Endothelial cell of umbilical vein (primary cell): ENCODE results near the gene ERG. TPM values are rescaled to one million over a fixed set of nuclear protein-coding genes. Genes with fewer than 3 reads are reported as not detected.
A peak's percentile ranks its signal among the peaks of the same experiment; 100 is the strongest.

Experiments
- BruUV-seq: library from RNA; stranded (reverse); fragments of 400-500 nt; replicated peaks from 2 replicates; lab custom pipeline; 2021; lab: Mats Ljungman, UMichigan
- CTCF ChIA-PET: fragments of 300-600, 350-600 bp; sonication (Branson Sonifier 250); formaldehyde crosslinking; loops from one replicate; lab custom pipeline; 2021; ENCODE audit warnings: antibody characterized with exemption, inconsistent platforms; lab: Charles Lee
- POLR2A ChIA-PET: fragments of 300-600, 350-600 bp; sonication (Branson Sonifier 250); formaldehyde crosslinking; loops from one replicate; lab custom pipeline; 2021; ENCODE audit warnings: antibody characterized with exemption, inconsistent platforms; lab: Charles Lee
- DNase-seq: peaks from one replicate; pipeline ENCODE4 v3.0.0-alpha.2; 2011; ENCODE audit warnings: low read depth, low spot score
- FAIRE-seq: peaks from 2 replicates; lab custom pipeline; 2011; peaks lifted over from hg19 to GRCh38; lab: Jason Lieb, UNC
- H2AFZ ChIP-seq: 2 replicates; pipeline ENCODE4 v1.6.0; 2012; ENCODE audit warnings: low read depth, low read length, control low read depth, inconsistent platforms
- H3K27ac ChIP-seq: 2 replicates; pipeline ENCODE4 v1.5.1; 2011; ENCODE audit warnings: low read depth, mild to moderate bottlenecking, control low read depth, low read length, moderate library complexity; ENCODE audit not compliant: insufficient read depth
- H3K27me3 ChIP-seq, 2 experiments: 2 replicates each; pipeline versions ENCODE4 v1.6.0 to v1.6.1; 2011; ENCODE audit warnings: low read length in 2 of 2, mixed read lengths in 1 of 2; ENCODE audit not compliant: control insufficient read depth in 2 of 2, insufficient read depth in 2 of 2
- H3K36me3 ChIP-seq, 2 experiments: 2 replicates in 1 of 2; 3 replicates in 1 of 2; pipeline ENCODE4 v1.5.1; 2011; ENCODE audit warnings: low read length in 2 of 2, mild to moderate bottlenecking in 1 of 2, moderate library complexity in 1 of 2; ENCODE audit not compliant: control insufficient read depth in 2 of 2, insufficient read depth in 2 of 2; ENCODE audit errors: extremely low read depth in 1 of 2
- H3K4me1 ChIP-seq: 3 replicates; pipeline ENCODE4 v1.5.1; 2011; ENCODE audit warnings: mild to moderate bottlenecking, low read length; ENCODE audit not compliant: control insufficient read depth, insufficient read depth; ENCODE audit errors: extremely low read depth
- H3K4me2 ChIP-seq: 2 replicates; pipeline ENCODE4 v1.6.1; 2011; ENCODE audit warnings: low read length, control low read depth, mixed read lengths; ENCODE audit not compliant: insufficient read depth
- H3K4me3 ChIP-seq, 3 experiments: fragments of 200-600 bp in 1 of 3; sonication (generic), shearing (Covaris generic) in 1 of 3; replicated peaks in 1 of 3; 2 replicates each; pipeline ENCODE4 v1.5.1; 2011 to 2016; ENCODE audit warnings: control low read depth in 3 of 3, low read length in 3 of 3, mild to moderate bottlenecking in 2 of 3, inconsistent platforms in 1 of 3, low read depth in 1 of 3, moderate library complexity in 1 of 3; ENCODE audit not compliant: insufficient read depth in 1 of 3
- H3K79me2 ChIP-seq: 2 replicates; pipeline ENCODE4 v1.6.0; 2012; ENCODE audit warnings: low read length, inconsistent platforms; ENCODE audit not compliant: control insufficient read depth, insufficient read depth
- H3K9ac ChIP-seq: replicated peaks from 2 replicates; pipeline ENCODE3; 2011; ENCODE audit warnings: low read length, control low read depth; ENCODE audit not compliant: insufficient read depth; ENCODE audit errors: extremely low read depth
- H3K9me1 ChIP-seq: replicated peaks from 3 replicates; pipeline ENCODE4 v1.6.0; 2011; ENCODE audit warnings: mild to moderate bottlenecking, low read length; ENCODE audit not compliant: control insufficient read depth, insufficient read depth; ENCODE audit errors: extremely low read depth
- H3K9me3 ChIP-seq: replicated peaks from 2 replicates; pipeline ENCODE4 v1.5.1; 2012; ENCODE audit warnings: low read length, inconsistent platforms; ENCODE audit not compliant: control insufficient read depth, insufficient read depth
- H4K20me1 ChIP-seq: replicated peaks from 2 replicates; pipeline ENCODE3; 2011; ENCODE audit warnings: mild to moderate bottlenecking, low read length; ENCODE audit not compliant: control insufficient read depth, insufficient read depth; ENCODE audit errors: extremely low read depth
- EZH2 ChIP-seq: IDR thresholded peaks from 2 replicates; pipeline ENCODE4 v1.6.1; 2012; ENCODE audit warnings: borderline replicate concordance, low read depth, mild to moderate bottlenecking, moderate library complexity, low read length, inconsistent platforms; ENCODE audit not compliant: severe bottlenecking
- FOS ChIP-seq: IDR thresholded peaks from 2 replicates; pipeline ENCODE4 v1.6.1; 2011; ENCODE audit warnings: mild to moderate bottlenecking, low read length, moderate library complexity, borderline replicate concordance; ENCODE audit not compliant: insufficient read depth
- JUN ChIP-seq: IDR thresholded peaks from 2 replicates; pipeline ENCODE4 v1.6.1; 2011; ENCODE audit warnings: borderline replicate concordance, low read depth; ENCODE audit not compliant: insufficient read length, insufficient read depth
- MYC ChIP-seq: IDR thresholded peaks from one replicate; pipeline ENCODE4 v1.6.1; 2011; ENCODE audit warnings: mild to moderate bottlenecking, low read depth, low read length
- POLR2A ChIP-seq: IDR thresholded peaks from 2 replicates; pipeline ENCODE4 v1.6.1; 2012; ENCODE audit warnings: low read depth, mild to moderate bottlenecking, control low read depth, low read length
- POLR2AphosphoS5 ChIP-seq: IDR thresholded peaks from 2 replicates; pipeline ENCODE4 v1.6.1; 2012; ENCODE audit warnings: low read depth, mild to moderate bottlenecking, control low read depth, low read length, moderate library complexity; ENCODE audit not compliant: insufficient read depth
- dilution Hi-C: fragments of 300-500 bp; cut with MboI; formaldehyde crosslinking; loops from one replicate; pipeline ENCODE4 v1.15.0; 2019; ENCODE audit warnings: low sequenced_read_pairs; ENCODE audit not compliant: extremely low pct_ligation_motif_present
- intact Hi-C: fragments of 100-400 bp; cut with micrococcal nuclease; formaldehyde crosslinking; loops from one replicate; pipeline ENCODE4 v1.10.0; 2022
- polyA plus RNA-seq, 4 experiments: library from polyadenylated mRNA; depleted of rRNA in 3 of 4; stranded (reverse) in 3 of 4; unstranded in 1 of 4; fragments of >200 nt; gene quantifications; 2 replicates each; pipeline versions ENCODE4 v1.2.1 to v1.2.3, GENCODE V29; 2011 to 2012; ENCODE audit warnings: missing spikeins in 1 of 4
- total RNA-seq: library from RNA; stranded (reverse); gene quantifications from 2 replicates; pipeline ENCODE4 v1.2.3, GENCODE V29; 2021
- TF ChIP-seq, protein P1 (sequence below): IDR thresholded peaks from 2 replicates; pipeline ENCODE4 v1.6.1; 2011; ENCODE audit not compliant: insufficient read depth, insufficient read length
- TF ChIP-seq, protein P2 (sequence below), 2 donors: IDR thresholded peaks; 1 replicate in 1 of 2; 2 replicates in 1 of 2; pipeline ENCODE4 v1.5.1; 2011; ENCODE audit warnings: low read length in 2 of 2, mild to moderate bottlenecking in 2 of 2, moderate library complexity in 2 of 2, control low read depth in 1 of 2, inconsistent platforms in 1 of 2, low read depth in 1 of 2; ENCODE audit not compliant: insufficient read depth in 1 of 2; ENCODE audit errors: extremely low read depth in 1 of 2

The ERG gene
- total and polyA plus RNA-seq, 2 donors (not counting 3 experiments of a cell fraction or from before 2014, with no cell fraction given): 173 to 210 TPM

DNA sequence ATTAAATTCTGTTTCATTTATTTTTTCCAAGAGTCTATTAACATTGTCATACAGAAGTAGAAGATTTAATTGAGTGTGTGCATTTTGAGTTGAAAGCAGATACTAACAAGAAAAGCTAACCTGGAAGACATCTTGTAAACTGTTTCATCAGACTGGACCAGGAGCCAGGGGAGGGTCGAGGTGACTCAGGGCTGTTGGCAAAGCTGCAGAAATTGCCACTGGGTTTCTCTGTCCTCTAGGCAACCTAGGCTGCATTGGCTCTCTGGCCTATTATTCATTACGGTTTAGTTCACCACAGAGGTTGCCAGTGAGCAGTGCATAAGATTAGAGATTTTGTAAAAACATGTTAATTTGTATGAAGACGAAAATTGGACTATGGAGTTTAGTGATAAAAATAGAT, 27.5 kb downstream of the ERG start:
- H3K27me3 ChIP-seq: no peaks in the 10 kb centered on the region
- H3K4me3 ChIP-seq: no peak overlapping the region
- ChIA-PET POLR2A (interaction anchor here (1.3 kb wide), 1 partner anchor 16 kb away, joined by 7 read pairs; no protein-coding TSS in a partner anchor), CTCF (interaction anchor here (1.3 to 2.3 kb wide), 6 partner anchors 10 to 35 kb away, joined by 3 to 9 read pairs (median 6); no protein-coding TSS in a partner anchor)
- H4K20me1 ChIP-seq: peaks cover 5% of the 10 kb centered on the region
- intact Hi-C loops: loop anchor here (10.0 kb wide), 1 partner anchor 166 kb away; no protein-coding TSS in a partner anchor
- H2AFZ ChIP-seq: no peak overlapping the region
- H3K36me3 ChIP-seq: peaks cover 11 to 15% of the 10 kb centered on the region in 2 experiments
- no peaks in the 10 kb centered on the region for H3K9me1 ChIP-seq
- H3K9me3 ChIP-seq: no peaks in the 10 kb centered on the region
- no TSS peak for BruUV-seq
- FAIRE-seq: peak; percentile 61
- no peak overlapping the region for H3K9ac ChIP-seq
- H3K27ac ChIP-seq: peak overlapping the region; percentile 63
- peak overlapping the region; percentile 72 for H3K4me2 ChIP-seq
- dilution Hi-C loops: no loop called here
- H3K79me2 ChIP-seq: peaks cover 98% of the 10 kb centered on the region
- DNase-seq: peak; percentile 80
- TF ChIP-seq JUN (no peak), FOS (peak; percentile 39)
- peaks cover 67% of the 10 kb centered on the region for H3K4me1 ChIP-seq

DNA sequence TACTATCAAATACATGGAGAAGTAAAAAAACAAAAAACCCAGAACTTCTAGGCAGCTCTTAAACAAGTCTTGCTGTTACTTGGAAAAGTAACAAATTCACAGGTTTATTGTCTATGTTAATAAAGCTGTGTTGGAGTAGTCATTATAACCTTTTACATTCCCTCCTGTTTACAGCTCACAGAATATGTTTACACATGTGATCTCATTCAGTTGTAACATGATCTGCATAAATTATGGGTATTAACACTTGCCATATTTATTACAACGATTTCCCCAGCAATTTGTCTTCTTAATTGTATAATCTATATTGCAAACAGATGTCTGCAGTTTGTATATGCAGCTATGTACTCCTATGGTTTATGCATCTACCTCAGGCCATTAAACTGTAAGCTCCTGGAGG, 28.6 kb downstream of the ERG start:
- POLR2A ChIA-PET: interaction anchor here (1.3 kb wide), 1 partner anchor 17 kb away, joined by 7 read pairs; no protein-coding TSS in a partner anchor
- Histone ChIP-seq H3K9me3 (no peaks in the 10 kb centered on the region), H3K9me1 (no peaks in the 10 kb centered on the region), H3K36me3 (peaks cover 13 to 17% of the 10 kb centered on the region in 2 experiments), H3K27me3 (no peaks in the 10 kb centered on the region), H3K79me2 (peaks cover 98% of the 10 kb centered on the region), H3K4me3 (no peak overlapping the region), H3K4me1 (peaks cover 56% of the 10 kb centered on the region), H3K27ac (no peak overlapping the region), H3K4me2 (no peak overlapping the region), H2AFZ (no peak overlapping the region), H3K9ac (no peak overlapping the region), H4K20me1 (peaks cover 5% of the 10 kb centered on the region)
- BruUV-seq: no TSS peak
- FAIRE-seq (no peak), DNase-seq (no peak)
- no peak for TF ChIP-seq EZH2
- TF ChIP-seq, protein P1, sequence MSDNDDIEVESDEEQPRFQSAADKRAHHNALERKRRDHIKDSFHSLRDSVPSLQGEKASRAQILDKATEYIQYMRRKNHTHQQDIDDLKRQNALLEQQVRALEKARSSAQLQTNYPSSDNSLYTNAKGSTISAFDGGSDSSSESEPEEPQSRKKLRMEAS: no peak
- TF ChIP-seq POLR2AphosphoS5: no peak
- no peak for TF ChIP-seq JUN
- no peak for TF ChIP-seq MYC
- no peak for TF ChIP-seq POLR2A
- TF ChIP-seq, protein P2, sequence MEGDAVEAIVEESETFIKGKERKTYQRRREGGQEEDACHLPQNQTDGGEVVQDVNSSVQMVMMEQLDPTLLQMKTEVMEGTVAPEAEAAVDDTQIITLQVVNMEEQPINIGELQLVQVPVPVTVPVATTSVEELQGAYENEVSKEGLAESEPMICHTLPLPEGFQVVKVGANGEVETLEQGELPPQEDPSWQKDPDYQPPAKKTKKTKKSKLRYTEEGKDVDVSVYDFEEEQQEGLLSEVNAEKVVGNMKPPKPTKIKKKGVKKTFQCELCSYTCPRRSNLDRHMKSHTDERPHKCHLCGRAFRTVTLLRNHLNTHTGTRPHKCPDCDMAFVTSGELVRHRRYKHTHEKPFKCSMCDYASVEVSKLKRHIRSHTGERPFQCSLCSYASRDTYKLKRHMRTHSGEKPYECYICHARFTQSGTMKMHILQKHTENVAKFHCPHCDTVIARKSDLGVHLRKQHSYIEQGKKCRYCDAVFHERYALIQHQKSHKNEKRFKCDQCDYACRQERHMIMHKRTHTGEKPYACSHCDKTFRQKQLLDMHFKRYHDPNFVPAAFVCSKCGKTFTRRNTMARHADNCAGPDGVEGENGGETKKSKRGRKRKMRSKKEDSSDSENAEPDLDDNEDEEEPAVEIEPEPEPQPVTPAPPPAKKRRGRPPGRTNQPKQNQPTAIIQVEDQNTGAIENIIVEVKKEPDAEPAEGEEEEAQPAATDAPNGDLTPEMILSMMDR (IDR thresholded peaks at IDR 0.05; ENCODE audit: extremely low read depth in 1 of 2, insufficient read depth in 1 of 2, low read depth in 1 of 2, low read length in 2 of 2): no peak
- no peak for TF ChIP-seq FOS
- intact Hi-C loops: loop anchor here (10.0 kb wide), 1 partner anchor 165 kb away; no protein-coding TSS in a partner anchor
- dilution Hi-C loops: no loop called here
- CTCF ChIA-PET: interaction anchor here (0.6 to 2.3 kb wide), 5 partner anchors 9 to 93 kb away, joined by 3 to 9 read pairs (median 6); no protein-coding TSS in a partner anchor
